Stimulated activated CD8-positive, alpha-beta memory T cell treated with anti-CD3 and anti-CD28 coated beads, Interleukin-4, amount 100 ng/mL, for 48 hours (primary cell): Measurements from ENCODE around the gene VSTM2B.
"Not testable (repeated sequence)": the region's sequence is repeated elsewhere in the genome, so short reads cannot be mapped to it uniquely, and the experiment has no call there.

Experiments used
- DNase-seq: peaks from one replicate; pipeline ENCODE4 v3.0.0-alpha.2; 2020

VSTM2B gene

DNA sequence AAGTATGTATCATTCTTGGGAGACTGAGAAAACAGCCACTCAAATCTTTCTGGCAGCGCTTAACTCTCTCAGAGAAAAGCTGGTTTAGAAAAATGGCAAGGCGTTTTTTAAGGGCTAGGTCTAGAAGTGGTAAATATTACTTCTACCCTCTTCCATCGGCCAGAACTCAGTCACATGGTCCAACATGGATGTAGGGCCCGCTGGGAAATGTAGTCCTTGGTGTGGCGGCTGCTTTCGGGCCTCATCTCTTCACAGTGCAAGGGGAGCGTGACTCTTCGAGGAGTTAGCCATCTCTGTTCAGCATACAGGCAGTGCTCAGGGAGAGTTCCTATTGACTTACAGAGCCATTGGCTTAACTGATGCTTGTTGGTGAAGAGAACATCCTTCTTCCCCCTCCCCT lies 6.3 kb downstream of the VSTM2B start:
- peak; percentile 18 for DNase-seq

DNA sequence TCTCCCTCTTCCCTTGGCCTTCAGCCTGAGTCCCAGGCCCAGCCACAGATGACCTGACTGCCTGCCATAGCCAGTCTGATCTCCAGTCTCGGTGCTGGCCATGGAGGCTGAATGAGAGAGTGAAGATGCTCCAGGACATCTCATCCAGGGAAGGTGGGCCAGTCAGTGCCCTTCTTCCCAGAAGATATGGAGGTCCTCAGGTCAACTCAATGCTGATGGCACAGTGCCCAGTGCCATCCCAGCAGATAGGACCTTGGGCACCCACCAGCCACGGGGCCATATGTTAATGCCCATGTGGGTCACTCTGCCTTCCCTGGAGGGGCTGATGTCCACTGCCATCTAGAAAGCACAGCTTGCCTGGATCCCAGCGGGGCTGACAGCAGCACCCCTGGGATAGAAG lies 7.2 kb downstream of the VSTM2B start:
- peak; percentile 10 for DNase-seq

- DNase-seq, result peak; percentile 13
Observed at GRCh38 chr19:29533578-29534544, 8.1 kb downstream of the VSTM2B start.

DNA sequence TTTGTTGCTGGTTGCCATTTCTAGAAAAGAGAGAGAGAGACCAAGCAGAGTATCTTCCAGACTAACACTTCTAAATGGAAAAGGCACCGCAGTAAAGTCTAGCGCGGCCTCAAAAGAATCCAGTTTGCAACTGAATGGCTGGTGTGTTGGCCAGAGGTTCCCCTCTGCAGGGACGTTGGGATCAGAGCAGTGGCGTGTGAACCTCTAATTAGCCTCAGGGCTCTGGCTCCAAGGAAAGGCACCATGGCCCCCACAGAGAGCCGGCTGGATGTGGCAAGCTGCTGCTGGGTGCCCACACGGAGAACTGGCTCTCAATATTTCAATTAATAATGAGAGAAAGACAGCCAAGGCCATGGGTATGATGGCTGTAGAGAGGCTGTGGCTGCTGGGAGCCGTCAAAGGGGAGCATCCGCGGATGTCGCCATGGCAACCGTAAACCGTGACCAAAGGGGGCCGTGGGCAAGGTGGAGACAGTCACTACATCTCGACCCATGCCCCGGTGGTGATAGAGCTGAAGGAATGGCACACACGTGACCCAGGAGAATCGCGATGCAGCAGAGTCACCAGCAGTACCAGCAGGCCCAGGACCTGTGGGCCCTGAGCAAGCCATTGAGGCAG lies 9.5 kb downstream of the VSTM2B start:
- DNase-seq, result no peak

DNA sequence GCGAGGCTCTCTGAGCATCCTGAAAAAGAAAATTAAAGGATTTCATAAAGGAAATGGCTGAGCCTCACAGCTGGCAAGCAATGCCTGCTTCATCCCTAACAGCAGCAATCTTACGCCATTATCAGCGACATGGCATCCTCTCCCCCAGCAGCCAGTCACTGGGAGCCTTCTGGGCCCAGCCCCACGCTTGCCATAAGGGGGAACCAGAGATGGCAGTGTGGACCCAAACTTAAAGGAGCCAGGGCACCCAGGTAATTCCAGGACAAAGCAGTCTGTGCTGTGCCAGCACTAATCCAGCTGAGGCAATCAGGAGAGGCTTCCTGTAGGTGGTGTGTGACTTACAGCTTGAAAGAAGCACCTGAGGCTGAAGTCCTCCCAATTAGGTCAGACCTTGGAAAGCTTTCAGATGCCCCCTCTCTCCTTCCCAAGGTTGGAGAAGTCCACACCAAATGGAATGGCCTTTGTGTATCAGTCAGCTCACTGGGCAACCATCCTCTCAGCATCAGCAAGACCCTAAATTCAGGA lies 10.3 kb downstream of the VSTM2B start:
- DNase-seq, result no peak

GRCh38 chr19:29537181-29537580 lies 11.4 kb downstream of the VSTM2B start:
- peak; percentile 6 for DNase-seq

GRCh38 chr19:29537601-29538000 lies 11.8 kb downstream of the VSTM2B start:
- no peak for DNase-seq

- DNase-seq, result peak; percentile 9
Observed at GRCh38 chr19:29538146-29538545, 12.4 kb downstream of the VSTM2B start.

DNA sequence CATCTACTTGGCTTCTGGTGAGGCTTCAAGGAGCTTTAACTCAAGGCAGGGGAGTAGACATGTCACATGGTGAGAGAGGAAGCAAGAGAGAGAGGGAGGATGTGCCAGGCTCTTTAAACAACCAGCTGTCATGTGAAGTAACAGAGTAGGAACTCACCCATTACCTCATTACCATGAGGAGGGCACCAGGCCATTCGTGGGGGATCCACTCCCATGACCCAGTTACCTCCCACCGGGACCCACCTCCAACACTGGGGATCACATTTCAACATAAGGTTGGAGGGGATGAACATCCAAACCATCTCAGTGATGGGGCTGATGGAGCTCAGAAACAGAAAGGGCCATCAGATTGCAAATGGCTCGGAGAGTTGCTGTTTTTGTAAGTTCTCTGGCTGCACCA lies 12.9 kb downstream of the VSTM2B start:
- no peak for DNase-seq

GRCh38 chr19:29539131-29539530 lies 13.3 kb downstream of the VSTM2B start:
- DNase-seq, result no peak

DNA sequence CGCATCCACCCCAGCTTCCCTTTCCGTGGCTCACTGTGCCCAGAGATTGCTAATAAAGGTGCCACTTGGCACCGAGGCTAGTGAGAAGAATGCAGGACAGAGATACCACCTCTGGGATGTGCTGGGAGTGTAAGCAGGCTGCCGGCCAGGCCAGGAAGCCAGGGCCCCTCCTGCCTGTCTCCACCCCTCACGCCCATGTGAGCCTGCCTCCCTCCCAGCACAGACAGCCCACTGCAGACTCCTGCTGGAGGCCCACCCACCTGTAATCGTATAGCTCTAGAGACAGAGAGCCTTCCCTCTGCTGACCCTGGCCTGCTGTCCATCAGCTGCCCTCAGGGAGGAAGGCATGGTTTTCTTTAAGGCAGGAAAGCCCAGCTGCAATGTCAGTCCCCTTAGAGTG lies 13.9 kb downstream of the VSTM2B start:
- DNase-seq, result no peak

GRCh38 chr19:29540114-29540513 lies 14.3 kb downstream of the VSTM2B start:
- no peak for DNase-seq

- DNase-seq, result no peak
Observed at GRCh38 chr19:29541473-29542253, 15.9 kb downstream of the VSTM2B start.

DNA sequence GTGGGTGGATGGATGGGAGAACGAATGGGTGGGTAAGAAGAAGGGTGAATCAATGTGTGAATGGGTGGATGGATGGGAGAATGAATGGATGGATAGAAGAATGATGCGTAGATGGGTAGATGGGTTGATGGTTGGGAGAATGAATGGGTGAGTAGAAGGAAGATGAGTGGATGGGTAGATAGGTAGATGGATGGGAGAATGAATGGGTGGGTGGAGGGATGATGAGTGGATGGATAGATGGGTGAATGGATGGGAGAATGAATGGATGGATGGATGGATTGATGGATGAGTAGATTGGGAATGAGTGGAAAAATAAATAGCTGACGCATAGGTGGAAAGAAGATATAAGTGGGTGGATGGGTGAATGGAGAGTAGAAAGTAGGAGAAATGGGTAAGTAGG lies 16.5 kb downstream of the VSTM2B start:
- DNase-seq, result no peak

- no peak for DNase-seq
Observed at GRCh38 chr19:29542776-29543175, 17.0 kb downstream of the VSTM2B start.

- peak; percentile 12 for DNase-seq
Observed at GRCh38 chr19:29543381-29543780, 17.6 kb downstream of the VSTM2B start.

- DNase-seq, result peak; percentile 8
Observed at GRCh38 chr19:29544656-29545360, 19.0 kb downstream of the VSTM2B start.

DNA sequence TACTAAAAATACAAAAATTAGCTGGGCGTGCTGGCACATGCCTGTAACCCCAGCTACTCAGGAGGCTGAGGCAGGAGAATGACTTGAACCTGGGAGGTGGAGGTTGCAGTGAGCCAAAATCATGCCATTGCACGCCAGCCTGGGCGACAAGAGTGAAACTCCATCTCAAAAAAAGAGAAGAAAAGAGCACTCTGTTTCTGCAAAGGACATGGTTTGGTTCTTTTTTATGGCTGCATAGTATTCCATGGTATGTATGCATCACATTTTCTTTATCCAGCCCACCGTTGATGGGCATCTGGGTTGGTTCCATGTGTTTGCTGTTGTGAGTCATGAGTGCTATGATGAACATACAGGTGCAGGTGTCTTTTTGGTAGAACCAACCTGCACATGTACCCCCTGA lies 19.7 kb downstream of the VSTM2B start:
- DNase-seq, result not testable (repeated sequence)

DNA sequence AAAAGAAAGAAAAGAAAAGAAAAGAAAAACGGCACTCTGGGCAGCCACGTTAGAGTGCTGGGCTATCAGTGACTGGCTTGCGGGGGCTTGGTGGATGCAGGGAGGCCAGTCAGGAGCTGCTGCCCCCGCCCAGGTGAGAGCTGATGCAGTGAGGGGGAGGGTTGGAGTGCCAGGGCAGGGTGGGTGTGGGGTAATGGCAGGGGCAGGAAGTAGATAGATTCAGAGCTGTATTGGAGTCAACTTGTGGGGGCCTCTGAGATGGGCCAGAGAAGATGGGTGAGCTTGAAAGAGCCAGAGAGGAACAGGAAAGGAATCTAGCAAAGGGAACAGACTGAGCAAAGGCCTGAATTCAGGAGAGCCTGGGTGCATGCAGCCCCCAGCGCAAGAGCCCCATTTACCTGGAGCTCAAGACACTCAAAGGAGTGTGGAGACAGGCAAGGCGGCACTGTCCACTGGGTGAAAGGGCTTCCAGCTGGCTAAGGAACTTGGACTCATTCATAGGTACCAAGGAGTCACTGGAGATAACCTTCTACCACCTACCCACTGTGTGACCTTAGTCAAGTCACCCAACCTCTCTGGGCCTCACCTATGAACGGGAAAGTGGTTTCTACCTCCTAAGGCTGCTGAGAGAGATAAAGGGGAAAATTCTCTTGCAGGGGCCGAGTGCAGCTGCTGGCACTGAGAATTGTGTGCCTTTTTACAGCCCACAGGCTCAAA lies 20.2 kb downstream of the VSTM2B start:
- DNase-seq, result peak; percentile 21

GRCh38 chr19:29546583-29547190 lies 20.9 kb downstream of the VSTM2B start:
- no peak for DNase-seq

DNA sequence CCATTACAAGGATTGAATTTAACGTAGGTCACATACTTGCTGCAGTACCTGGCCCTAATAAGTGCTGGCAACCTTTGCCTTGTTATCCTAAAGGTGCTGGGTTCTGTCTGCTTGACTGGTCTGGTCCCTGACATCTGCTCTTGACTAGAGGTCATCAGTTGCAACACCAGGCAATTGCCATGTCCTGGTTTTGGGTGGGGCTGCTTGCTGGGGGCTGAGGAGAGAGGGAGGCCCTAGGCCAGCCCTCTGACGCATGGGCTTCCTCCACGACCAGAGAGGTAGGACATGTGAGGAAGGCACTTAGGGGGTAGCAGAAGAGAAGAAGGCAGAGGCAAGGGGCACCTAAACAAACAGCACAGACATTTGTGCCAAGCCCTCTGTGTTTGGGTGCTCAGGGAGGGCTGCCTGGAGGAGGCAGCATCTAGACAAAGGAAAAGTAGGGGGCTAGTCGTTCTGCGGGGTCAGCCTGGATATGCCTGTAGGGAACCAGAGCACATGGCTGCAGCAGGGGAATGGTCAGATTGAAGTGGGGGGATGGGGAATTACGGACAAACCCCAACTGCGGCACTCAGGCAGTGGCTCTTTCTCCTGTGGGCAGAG lies 21.7 kb downstream of the VSTM2B start:
- no peak for DNase-seq
